Activated CD4-positive, alpha-beta T cell treated with anti-CD3 and anti-CD28 coated beads, Interleukin-2, amount 50 U/mL, for 1 hour (primary cell): ENCODE data around the gene FUCA1.
"Not testable (repeated sequence)": the region's sequence is repeated elsewhere in the genome, so short reads cannot be mapped to it uniquely, and the experiment has no call there.

Source experiments
- DNase-seq: peaks from one replicate; pipeline ENCODE4 v3.0.0-alpha.2; 2020

The FUCA1 gene

DNA sequence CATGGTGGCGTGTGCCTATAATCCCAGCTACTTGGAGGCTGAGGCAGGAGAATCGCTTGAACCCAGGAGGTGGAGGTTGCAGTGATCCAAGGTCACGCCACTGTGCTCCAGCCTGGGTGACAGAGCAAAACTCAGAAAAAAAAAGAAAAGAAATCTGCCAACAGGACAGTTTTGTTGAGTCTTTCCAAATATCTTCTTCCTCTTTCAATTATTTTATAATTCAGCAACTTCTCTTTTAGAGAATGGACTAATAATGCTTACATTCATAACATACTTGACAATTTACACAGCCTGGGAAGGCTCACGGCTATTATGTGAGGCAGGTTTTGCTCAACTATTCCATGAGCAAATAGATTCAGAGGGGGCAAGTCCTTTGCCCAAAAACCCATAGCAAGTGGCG, 27.0 kb upstream of the FUCA1 start:
- DNase-seq, result no peak

DNA sequence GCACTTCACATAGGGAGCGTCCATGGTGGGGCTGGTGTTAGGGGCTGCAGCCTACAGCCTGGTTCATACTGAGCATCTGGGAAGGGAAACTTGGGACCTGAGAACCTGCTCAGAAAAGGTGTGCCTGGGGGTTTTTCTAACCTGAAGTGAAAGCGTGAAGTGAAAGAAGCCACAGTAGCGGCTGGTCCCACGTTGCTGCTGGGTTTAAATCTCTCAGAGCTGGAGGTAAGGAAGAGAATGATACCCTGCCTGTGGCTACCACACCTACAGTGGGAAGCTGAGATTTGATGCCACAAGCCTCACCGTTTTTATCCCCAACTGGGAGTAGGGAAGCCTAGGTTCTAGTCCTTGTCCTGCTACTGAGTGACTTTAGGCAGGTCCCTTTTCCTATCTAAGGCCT, 21.0 kb upstream of the FUCA1 start:
- DNase-seq, result no peak

DNA sequence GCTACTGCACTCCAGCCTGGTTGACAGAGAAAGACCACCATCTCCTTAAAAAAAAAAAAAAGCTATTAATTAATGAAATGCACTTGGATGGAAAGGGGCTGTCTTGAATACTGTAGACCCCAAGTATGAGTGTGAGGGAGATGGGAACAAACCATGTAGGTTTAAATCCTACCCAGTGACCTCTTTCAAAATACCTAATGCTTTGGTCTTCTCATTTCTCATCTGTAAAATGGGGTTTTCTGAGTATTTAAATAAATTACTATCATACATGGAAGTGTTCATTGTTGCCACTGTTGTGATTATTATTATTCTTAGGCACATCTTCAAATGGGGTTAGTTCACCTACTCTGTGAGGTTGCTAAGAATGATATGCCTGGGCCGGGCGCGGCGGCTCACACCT, 17.1 kb upstream of the FUCA1 start:
- DNase-seq, result no peak

DNA sequence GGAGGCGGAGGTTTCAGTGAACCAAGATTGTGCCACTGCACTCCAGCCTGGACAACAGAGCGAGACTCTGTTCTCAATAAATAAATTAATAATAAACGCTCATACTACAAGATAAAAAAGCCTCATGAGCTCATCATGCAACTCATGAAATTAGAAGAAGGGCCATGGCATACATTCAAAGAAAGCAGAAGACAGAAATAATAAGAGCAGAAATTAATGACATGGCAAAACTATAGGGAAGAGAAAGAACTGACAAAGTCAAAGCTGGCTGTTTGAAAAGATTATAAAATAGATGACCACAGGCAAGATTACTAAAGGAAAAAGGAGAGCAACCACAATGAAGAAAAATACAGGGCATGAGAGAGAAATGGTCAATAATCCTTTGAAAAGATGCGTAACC, 14.7 kb upstream of the FUCA1 start:
- no peak for DNase-seq

DNA sequence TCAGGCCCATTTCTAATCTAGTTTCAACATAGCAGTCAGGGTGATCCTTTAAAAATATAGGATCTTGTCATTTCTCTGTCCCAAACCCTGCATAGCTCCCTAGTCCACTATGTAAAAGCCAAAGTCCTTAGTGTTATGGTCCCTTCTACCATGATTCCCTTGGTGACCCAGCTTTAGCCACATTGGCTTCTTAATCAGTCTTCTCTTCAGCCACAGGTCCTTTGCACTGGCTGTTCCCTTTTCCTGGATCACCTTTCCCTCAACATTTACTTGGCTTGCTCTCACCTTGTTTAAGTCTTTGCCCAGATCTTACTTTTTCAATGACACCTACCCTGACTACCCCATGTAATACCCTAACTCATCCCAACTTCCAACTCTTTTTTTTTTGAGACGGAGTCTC, 11.7 kb upstream of the FUCA1 start:
- DNase-seq, result no peak

DNA sequence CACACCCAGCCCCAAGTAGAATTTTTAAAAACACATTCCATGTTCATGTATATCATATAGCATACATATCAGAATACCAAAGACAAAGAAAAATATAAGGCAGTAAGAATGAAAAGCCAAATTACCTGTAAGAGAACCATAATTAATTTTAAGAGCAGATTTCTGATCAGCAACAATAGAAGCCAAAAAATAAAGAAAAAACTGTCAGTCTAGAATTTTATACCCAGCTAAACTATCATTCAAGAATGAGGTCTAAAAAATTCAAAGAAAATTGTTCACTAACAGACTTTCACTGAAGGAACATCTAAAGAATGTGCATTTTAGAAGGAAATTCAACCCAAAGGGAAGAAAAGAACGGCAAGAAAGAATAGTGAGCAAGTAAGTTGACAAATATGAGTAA, 10.6 kb upstream of the FUCA1 start:
- no peak for DNase-seq

DNA sequence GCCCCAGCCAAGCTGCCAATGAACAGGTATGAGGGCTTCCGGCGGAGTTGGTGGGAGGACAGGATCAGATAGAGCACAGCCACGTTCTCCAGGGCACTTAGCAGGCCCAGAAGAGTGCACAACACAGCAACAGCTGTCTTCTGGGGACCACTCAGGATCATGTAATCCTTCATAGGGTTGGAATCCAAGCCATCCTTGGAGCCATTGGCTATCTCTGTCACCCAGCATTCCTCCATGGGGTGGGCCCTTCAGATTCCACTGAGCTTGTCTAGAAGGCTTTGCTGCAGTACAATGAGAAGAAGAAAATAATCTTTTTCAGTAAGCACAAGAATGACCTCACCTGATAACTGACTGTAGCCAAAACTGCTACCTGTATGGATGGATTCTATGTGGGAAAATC, 7.3 kb upstream of the FUCA1 start:
- DNase-seq, result no peak

DNA sequence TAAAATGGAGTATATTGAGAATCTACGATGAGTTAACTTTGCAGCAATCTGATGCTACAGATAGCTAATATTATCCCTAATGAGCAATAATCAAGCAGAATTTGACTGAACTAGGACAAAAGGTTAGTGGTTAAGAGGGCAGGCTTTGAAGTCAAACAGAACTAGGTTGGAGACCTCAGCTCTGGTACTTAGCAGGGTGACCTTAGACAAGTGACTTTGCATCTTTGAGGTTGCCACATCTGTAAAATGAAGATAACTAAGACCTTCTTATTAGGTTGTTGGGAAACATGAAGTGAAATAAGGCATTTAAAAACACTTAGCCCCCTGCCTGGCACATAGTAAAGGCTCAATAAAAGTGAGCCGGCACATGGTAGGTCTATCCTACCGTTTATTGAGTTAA, 4.3 kb upstream of the FUCA1 start:
- DNase-seq, result no peak

DNA sequence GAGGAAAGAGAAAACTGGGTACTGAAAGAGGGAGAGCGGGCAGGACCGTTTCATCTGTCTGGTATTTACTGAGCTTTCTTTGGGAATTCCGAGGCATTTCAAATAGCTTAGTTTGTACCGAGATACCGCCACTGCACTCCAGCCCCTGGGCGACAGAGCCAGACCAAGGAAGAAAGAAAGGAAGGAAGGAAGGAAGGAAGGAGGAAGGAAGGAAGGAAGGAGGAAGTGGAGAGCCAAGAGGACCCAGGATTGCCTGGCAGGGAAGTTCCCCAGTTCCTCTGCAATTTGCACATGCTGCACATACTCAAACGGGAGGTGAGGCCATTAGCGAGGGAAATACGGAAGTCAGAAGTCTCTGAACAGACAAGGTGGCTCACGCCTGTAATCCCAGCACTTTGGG, 961 bp upstream of the FUCA1 start:
- no peak for DNase-seq

DNA sequence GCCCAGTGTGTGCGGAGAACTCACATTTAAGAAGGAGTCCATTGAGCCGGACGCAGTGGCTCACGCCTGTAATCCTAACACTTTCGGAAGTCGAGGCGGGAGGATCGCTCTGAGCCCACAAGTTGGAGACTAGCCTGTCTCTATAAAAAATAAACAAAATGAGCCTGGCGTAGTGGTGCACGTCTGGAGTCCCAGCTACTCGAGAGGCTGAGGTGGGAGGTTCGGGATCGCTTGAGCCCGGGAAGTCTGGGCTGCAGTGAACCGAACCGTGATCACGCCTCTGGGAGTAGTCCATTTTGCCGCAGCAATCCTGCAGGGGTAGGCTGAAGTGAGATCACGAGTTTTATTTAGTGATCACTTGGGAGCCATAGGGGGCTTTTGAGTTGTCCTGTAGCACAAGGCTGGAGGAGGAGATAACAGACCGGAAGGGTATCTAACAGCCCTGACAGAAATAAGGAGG, 497 bp upstream of the FUCA1 start:
- no peak for DNase-seq

DNA sequence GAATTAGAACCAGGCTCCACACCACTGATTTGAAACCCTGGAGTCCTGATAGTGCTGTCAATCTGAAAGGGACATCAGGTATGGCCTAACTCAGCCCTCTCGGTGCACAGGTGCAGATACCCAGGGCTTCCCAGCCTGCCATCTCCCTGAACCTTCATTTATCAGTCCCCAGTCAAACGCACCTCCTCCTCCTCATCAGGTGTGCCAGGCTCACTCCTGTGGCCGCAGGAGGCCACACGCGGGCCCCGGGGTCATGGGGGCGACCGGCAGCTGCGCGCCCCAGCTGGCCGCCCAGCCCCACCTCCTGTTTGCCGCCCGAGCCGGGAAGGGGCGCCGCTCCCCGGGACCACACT, 572 bp downstream of the FUCA1 start:
- no peak for DNase-seq

DNA sequence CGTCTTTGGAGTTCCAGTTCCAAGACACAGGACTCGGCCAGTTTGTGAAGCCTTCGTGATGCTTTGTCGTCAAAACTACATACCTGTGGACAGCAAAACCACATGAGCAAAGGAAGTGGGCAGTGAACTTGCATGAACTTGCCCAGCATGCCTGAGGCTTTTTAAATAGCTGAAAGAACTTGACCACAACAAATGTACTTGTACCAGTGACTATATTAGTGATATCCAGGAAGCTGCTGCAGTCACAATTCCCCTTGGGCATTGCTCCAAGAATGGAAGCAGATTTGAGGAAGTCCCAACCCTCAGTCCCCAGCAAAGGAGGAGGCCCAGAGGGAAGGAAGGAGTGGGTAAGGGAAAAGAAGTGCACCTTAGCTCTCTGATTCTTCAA, 2.6 kb downstream of the FUCA1 start:
- no peak for DNase-seq

DNA sequence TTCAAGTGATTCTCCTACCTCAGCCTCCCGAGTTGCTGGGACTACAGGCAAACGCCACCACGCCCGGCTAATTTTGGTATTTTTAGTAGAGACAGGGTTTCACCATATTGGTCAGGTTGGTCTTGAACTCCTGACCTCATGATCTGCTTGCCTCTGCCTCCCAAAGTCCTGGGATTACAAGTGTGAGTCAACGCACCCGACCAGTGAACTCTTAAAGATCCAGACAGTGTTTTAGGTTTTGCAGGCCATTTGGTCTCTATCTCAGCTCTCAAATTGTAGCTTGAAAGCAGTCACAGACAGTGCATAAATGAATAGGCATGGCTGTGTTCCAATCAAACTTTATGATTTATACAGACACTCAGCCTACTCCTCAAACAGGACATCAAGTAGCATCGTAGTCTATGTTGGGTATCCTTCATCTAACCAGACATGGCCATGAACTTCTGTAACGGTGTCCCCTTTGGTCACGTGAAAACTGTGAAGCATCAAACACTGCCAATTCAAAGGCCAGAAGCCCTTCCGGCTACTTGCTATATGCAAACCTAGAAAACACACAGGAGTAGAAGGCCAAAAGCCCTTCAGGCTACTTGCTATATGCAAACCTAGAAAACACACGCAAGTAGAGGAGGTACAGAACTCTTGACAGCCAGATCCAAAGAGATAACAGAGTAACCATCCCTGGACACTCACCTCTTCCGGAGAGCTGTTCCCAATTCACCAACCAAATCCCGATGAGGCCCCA, 3.1 kb downstream of the FUCA1 start:
- no peak for DNase-seq

DNA sequence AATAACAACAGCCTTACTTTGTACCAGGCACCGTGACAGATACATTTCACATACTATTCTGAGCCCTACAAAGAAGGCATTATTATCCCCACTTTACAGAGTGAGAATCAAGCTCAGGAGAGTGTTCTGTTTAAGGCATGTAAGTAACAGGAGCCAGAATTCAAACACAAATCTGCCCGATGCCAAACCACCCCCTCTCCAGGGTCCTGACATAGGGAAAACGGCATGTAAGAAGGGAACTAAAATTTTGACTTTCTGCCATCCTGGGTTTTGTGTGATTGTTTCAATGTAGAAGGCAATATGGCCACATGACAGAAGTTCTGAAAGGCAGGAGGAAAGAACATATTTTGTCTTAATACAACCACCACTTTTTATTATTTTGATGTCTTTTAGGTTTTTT, 5.5 kb downstream of the FUCA1 start:
- DNase-seq, result no peak

DNA sequence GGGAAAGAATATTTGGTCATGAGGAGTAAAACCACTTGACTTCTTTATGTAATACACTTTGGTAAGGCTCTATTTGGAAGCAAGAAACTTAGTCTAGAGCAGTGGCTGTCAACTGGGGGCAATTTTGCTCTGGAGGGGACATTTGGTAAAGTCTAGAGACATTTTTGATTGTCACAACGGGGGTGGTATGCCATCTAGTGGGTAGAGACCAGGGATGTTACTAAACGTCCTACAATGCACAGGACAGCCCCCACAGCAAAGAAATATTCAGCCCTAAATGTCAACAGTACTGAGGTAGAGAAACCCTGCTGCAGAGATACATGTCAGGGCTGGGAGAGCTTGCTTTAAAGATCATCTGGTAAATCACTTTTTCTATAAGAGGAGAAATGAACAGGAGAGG, 13.5 kb downstream of the FUCA1 start:
- no peak for DNase-seq

DNA sequence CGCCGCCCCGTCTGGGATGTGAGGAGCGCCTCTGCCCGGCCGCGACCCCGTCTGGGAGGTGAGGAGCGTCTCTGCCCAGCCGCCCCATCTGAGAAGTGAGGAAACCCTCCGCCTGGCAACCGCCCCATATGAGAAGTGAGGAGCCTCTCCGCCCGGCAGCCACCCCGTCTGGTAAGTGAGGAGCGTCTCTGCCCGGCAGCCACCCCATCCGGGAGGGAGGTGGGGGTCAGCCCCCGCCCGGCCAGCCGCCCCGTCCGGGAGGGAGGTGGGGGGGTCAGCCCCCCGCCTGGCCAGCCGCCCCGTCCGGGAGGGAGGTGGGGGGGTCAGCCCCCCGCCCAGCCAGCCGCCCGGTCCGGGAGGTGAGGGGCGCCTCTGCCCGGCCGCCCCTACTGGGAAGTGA, 15.0 kb downstream of the FUCA1 start:
- not testable (repeated sequence) for DNase-seq

DNA sequence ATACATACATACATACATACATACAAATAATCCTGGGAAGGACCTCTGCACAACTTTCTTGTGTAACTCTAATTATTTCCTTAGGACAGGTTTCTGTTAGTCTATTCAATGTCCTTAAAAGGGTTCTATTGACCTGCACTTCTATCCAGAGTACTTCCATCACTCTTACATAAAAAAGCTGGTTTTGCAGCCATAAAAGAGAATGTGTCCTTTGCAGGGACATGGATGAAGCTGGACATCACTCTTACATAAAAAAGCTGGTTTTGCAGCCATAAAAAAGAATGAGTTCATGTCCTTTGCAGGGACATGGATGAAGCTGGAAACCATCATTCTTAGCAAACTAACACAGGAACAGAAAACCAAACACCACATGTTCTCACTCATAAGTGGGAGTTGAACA, 16.7 kb downstream of the FUCA1 start:
- DNase-seq, result not testable (repeated sequence)

DNA sequence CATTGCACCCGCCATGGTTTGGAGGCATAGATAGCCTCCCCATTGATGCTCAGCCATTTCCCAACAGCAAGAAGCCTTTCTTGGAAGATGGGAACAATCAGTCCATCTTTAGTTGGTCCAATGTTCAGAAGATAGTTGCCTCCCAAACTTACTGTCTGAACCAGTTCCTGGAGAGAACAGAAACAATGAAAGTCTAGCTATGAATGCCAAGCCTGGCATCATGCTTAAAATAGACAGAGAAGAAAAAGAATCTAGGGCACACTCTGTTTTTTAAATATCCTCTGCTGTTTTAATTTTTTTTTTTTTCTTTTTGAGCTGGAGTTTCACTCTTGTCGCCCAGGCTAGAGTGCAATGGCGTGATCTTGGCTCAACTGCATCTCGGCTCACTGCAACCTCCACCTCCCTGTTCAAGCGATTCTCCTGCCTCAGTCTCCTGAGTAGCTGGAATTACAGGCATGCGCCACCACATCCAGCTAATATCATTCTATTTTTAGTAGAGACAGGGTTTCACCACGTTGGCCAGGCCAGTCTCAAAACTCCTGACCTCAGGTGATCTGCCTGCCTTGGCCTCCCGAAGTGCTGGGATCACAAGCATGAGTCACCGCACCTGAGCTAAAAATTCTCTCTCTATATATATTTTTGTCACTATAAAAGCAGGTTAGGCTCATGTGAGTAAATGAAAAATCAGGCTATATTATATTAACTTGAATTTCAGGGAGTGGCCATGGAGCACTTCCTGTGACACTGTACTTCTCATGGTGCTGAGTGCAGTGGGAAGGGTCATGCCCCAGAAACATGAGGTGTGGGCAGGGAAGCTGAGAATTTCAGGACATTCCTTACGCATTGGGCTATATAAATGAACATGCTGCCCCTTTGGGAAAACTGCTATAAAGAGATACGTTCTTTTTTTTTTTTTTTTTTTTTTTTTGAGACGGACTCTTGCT, 19.1 kb downstream of the FUCA1 start:
- no peak for DNase-seq

DNA sequence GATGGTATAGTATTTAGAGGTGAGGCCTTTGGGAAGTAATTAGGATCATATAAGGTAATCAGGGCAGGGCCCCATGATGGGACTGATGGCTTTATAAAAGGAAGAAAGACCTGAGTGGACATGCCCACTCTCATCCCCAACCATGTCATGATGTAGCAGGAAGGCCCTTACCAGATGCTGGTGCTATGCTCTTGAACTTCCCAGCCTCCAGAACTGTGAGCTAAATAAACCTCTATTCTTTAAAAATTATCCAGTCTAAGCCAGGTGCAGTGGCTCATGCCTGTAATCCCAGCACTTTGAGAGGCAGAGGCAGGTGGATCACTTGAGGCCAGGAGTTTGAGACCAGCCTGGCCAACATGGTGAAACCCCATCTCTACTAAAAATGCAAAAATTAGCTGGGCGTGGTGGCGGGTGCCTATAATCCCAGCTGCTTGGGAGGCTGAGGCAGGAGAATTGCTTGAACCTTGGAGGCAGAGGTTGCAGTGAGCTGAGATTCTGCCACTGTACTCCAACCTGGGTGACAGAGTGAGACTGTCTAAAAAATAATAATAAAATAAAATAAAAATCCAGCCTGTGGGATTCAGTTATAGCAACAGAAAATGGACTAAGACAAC, 20.5 kb downstream of the FUCA1 start:
- not testable (repeated sequence) for DNase-seq

DNA sequence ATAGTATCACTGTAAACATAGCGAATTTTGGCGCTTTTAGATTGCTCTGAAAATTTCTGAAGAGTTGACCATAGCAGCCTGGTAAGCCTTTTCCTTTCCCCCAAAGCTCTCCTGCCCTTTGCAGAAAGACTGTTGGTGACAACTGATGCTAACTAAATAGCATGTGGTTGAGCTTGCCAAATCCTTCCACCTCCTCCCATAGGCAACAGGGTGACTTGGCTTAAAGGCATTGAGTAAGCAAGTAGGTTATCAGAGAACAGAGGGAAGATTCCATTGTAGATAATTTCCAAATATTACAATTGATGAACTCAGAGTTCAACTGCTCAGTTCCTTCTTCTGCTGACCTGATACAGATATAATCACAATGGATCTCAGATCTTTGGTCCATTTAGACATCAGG, 22.9 kb downstream of the FUCA1 start:
- no peak for DNase-seq

DNA sequence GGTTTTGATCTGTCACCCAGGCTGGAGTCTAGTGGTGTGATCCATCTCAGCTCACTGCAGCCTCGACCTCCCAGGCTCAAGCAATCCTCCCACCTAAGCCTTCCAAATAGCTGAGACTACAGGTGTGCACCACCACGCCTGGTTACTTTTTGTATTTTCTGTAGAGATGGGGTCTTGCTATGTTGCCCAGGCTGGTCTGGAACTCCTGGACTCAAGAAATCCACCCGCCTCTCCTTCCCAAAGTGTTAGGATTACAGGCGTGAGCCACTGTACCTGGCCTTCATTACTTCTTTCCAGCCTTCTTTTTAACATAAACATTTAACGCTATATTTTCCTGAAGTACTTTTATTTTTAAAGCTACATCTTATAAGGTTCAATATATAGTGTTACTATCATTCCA, 24.4 kb downstream of the FUCA1 start:
- DNase-seq, result no peak

DNA sequence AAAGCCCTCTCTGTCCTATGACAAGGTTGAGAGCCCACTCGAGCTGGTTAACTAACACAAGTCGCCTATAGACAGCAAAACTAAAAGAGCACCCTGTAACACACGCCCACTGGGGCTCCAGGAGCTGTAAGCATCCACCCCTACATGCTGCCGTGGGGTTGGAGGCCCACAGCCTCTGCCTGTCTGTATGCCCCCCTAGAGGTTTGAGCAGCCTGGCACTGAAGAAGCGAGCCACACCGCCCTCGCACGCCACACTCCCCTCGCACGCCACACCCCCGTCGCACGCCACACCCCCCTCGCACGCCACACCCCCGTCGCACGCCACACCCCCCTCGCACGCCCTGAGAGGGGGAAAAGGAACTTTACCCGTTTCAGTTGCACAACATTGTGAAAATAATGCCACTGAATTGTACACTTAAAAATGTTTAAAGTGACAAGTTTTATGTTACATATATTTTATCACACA, 29.7 kb downstream of the FUCA1 start:
- peak; percentile 70 for DNase-seq

DNA sequence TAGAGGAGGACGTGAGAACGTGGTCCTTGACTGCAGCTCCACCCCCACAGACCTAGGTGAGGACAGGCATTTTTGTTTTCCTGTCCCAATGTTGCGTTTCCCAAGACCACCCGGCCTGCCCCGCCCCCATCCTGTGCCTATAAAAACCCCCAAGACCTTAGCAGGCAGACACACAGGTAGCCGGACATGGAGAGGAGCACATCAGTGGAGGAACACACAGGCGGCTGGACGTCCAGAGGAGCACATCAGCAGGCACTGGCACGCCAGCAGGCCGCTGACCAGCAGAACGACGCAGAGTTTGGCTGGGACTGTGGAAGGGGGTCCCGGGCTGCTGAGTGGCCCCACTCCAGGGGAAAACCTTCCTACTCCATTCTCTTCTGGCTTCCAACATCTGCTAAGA, 30.2 kb downstream of the FUCA1 start:
- DNase-seq, result no peak

DNA sequence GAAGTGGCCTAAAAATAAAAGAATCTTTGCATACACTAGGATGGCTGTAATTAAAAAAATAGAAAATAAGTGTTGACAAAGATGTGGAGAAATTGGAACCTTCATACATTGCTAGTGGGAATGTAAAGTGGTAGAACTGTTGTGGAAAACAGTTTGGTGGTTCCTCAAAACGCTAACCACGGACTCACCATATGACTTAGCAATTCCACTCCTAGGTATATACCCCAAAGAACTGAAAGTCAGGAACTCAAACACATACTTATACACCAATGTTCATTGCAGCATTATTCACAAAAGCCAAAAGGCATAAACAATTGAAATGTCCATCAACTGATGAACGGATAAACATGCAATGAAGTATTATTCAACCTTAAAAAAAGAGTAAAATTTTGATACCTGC, 32.1 kb downstream of the FUCA1 start:
- DNase-seq, result no peak
